HEK293 (cell line): ENCODE data around the gene TTLL10.
A peak's percentile ranks its signal among the peaks of the same experiment; 100 is the strongest.

Experiments used
- CTCF ChIA-PET: fragments of 350-600 bp; formaldehyde crosslinking; extraction: SDS; loops from one replicate; lab custom pipeline; 2021; ENCODE audit warnings: antibody characterized with exemption; lab: Yijun Ruan, JAX
- POLR2A ChIA-PET: fragments of 300-600 bp; formaldehyde crosslinking; extraction: SDS; loops from one replicate; lab custom pipeline; 2020; ENCODE audit warnings: antibody characterized with exemption, inconsistent platforms; lab: Yijun Ruan, JAX
- H3K27ac ChIP-seq: fragments of 200-500 bp; sonication (Bioruptor generic); 2 replicates; pipeline ENCODE4 v1.5.1; 2014; ENCODE audit warnings: low read depth, low read length, control low read depth, inconsistent platforms; ENCODE audit errors: extremely low read depth
- H3K36me3 ChIP-seq, 2 experiments: fragments of 200-500 bp in 1 of 2; sonication (Bioruptor generic) in 1 of 2; 1 replicate in 1 of 2; 2 replicates in 1 of 2; pipeline ENCODE4 v1.5.1; 2014 to 2017; ENCODE audit warnings: inconsistent platforms in 2 of 2, low read length in 2 of 2; ENCODE audit not compliant: control insufficient read depth in 2 of 2, insufficient read depth in 1 of 2
- H3K4me1 ChIP-seq: fragments of 200-500 bp; sonication (Bioruptor generic); 2 replicates; pipeline ENCODE4 v1.5.1; 2014; ENCODE audit warnings: mild to moderate bottlenecking, low read length, inconsistent platforms; ENCODE audit not compliant: control insufficient read depth, insufficient read depth
- H3K4me3 ChIP-seq: 2 replicates; pipeline ENCODE4 v1.5.1; 2011; ENCODE audit warnings: low read depth, mild to moderate bottlenecking, control low read depth, low read length, moderate library complexity
- H3K9me3 ChIP-seq: fragments of 200-500 bp; sonication (Bioruptor generic); 2 replicates; pipeline ENCODE4 v1.5.1; 2014; ENCODE audit warnings: low read depth, low read length, inconsistent platforms; ENCODE audit not compliant: control insufficient read depth, insufficient read depth
- GLIS1 ChIP-seq: fragments of 450-650 bp; formaldehyde crosslinking; IDR thresholded peaks from 2 replicates; pipeline ENCODE4 v1.5.1; 2016; ENCODE audit warnings: missing biosample characterization, missing genetic modification characterization
- GLIS2 ChIP-seq: fragments of 450-650 bp; formaldehyde crosslinking; IDR thresholded peaks from 2 replicates; pipeline ENCODE4 v1.5.1; 2016; ENCODE audit warnings: missing biosample characterization, missing genetic modification characterization
- KLF1 ChIP-seq: fragments of 450-650 bp; formaldehyde crosslinking; IDR thresholded peaks from 2 replicates; pipeline ENCODE4 v1.5.1; 2016; ENCODE audit warnings: missing biosample characterization, missing genetic modification characterization
- KLF8 ChIP-seq: fragments of 450-650 bp; formaldehyde crosslinking; IDR thresholded peaks from 2 replicates; pipeline ENCODE4 v1.5.1; 2016; ENCODE audit warnings: missing biosample characterization, missing genetic modification characterization
- KLF9 ChIP-seq: fragments of 450-650 bp; formaldehyde crosslinking; IDR thresholded peaks from 2 replicates; pipeline ENCODE4 v1.5.1; 2016; ENCODE audit warnings: missing biosample characterization, missing genetic modification characterization, low read depth
- MEIS1 ChIP-seq: sonication (generic); formaldehyde crosslinking; IDR thresholded peaks from 2 replicates; pipeline ENCODE4 v1.8.1; 2022; ENCODE audit warnings: missing genetic modification reagents, mild to moderate bottlenecking, borderline replicate concordance
- SP2 ChIP-seq: fragments of 450-650 bp; formaldehyde crosslinking; IDR thresholded peaks from 2 replicates; pipeline ENCODE4 v1.5.1; 2016; ENCODE audit warnings: missing biosample characterization, missing genetic modification characterization
- ZFP69B ChIP-seq: fragments of 450-650 bp; formaldehyde crosslinking; IDR thresholded peaks from 2 replicates; pipeline ENCODE4 v1.5.1; 2016; ENCODE audit warnings: missing biosample characterization, missing genetic modification characterization
- ZNF132 ChIP-seq: fragments of 450-650 bp; formaldehyde crosslinking; IDR thresholded peaks from 2 replicates; pipeline ENCODE4 v1.5.1; 2017; ENCODE audit warnings: missing biosample characterization, missing genetic modification characterization, borderline replicate concordance
- ZNF2 ChIP-seq: fragments of 450-650 bp; formaldehyde crosslinking; IDR thresholded peaks from 2 replicates; pipeline ENCODE4 v1.5.1; 2016; ENCODE audit warnings: missing biosample characterization, missing genetic modification characterization
- ZNF221 ChIP-seq: fragments of 450-650 bp; formaldehyde crosslinking; IDR thresholded peaks from 2 replicates; pipeline ENCODE4 v1.5.1; 2017; ENCODE audit warnings: missing biosample characterization, missing genetic modification characterization, borderline replicate concordance
- ZNF416 ChIP-seq: fragments of 450-650 bp; formaldehyde crosslinking; IDR thresholded peaks from 2 replicates; pipeline ENCODE4 v1.5.1; 2016; ENCODE audit warnings: missing biosample characterization, missing genetic modification characterization
- ZNF48 ChIP-seq: fragments of 450-650 bp; formaldehyde crosslinking; IDR thresholded peaks from 2 replicates; pipeline ENCODE4 v1.5.1; 2016; ENCODE audit warnings: missing biosample characterization, missing genetic modification characterization
- ZNF530 ChIP-seq: fragments of 450-650 bp; formaldehyde crosslinking; IDR thresholded peaks from 2 replicates; pipeline ENCODE4 v1.5.1; 2016; ENCODE audit warnings: low read depth, missing biosample characterization, missing genetic modification characterization
- ZNF658 ChIP-seq: fragments of 450-650 bp; formaldehyde crosslinking; IDR thresholded peaks from 2 replicates; pipeline ENCODE4; 2016; ENCODE audit warnings: missing biosample characterization, missing genetic modification characterization
- ZNF76 ChIP-seq: fragments of 450-650 bp; formaldehyde crosslinking; IDR thresholded peaks from 2 replicates; pipeline ENCODE4; 2016; ENCODE audit warnings: low read depth, missing biosample characterization, missing genetic modification characterization, borderline replicate concordance
- ZNF777 ChIP-seq: fragments of 450-650 bp; formaldehyde crosslinking; IDR thresholded peaks from 2 replicates; pipeline ENCODE4 v1.5.1; 2017; ENCODE audit warnings: missing biosample characterization, missing genetic modification characterization, borderline replicate concordance
- TF ChIP-seq, protein P1 (sequence below): fragments of 450-650 bp; formaldehyde crosslinking; IDR thresholded peaks from 2 replicates; pipeline ENCODE4 v1.5.1; 2016; ENCODE audit warnings: missing biosample characterization, missing genetic modification characterization
- TF ChIP-seq, protein P2 (sequence below): fragments of 450-650 bp; formaldehyde crosslinking; IDR thresholded peaks from 2 replicates; pipeline ENCODE4 v1.5.1; 2017; ENCODE audit warnings: missing biosample characterization, missing genetic modification characterization

Gene TTLL10

DNA sequence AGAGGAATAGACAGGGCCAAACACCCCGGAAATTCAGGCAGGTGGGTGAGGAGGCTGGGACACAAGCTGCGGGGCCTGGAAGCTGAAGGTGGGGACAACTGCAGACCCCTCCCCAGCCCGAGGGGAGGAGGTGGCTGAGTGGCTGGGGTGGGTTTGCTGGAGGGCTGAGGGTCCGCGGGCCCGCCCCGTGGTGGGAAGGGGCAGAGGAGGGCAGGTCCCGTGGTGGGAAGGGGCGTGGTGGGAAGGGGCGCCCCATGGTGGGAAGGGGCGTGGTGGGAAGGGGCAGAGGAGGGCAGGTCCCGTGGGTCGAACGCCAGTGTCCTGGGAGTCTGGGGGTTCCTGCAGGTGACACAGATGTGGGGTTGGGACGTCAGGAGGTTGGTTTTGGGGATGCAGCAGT lies 24.3 kb upstream of the TTLL10 start:
- no peaks in the 10 kb centered on the region for H3K36me3 ChIP-seq
- POLR2A ChIA-PET = no interaction called here
- no peaks in the 10 kb centered on the region for H3K4me1 ChIP-seq
- no peaks in the 10 kb centered on the region for H3K9me3 ChIP-seq
- CTCF ChIA-PET = no interaction called here
- 0 out of 2 replicates have a peak, but pooled peaks have one; percentile 23 for TF ChIP-seq KLF9
- peak; percentile 36; the same call in 1 of the 2 replicates for TF ChIP-seq KLF1
- TF ChIP-seq SP2 (tag by site-specific recombination) = 0 out of 2 replicates have a peak, but pooled peaks have one; percentile 9
- TF ChIP-seq KLF8 (tag by site-specific recombination) = peak; percentile 50; the same call in 1 of the 2 replicates
- no peak for TF ChIP-seq ZNF221 (tag by site-specific recombination)
- TF ChIP-seq, protein P1, sequence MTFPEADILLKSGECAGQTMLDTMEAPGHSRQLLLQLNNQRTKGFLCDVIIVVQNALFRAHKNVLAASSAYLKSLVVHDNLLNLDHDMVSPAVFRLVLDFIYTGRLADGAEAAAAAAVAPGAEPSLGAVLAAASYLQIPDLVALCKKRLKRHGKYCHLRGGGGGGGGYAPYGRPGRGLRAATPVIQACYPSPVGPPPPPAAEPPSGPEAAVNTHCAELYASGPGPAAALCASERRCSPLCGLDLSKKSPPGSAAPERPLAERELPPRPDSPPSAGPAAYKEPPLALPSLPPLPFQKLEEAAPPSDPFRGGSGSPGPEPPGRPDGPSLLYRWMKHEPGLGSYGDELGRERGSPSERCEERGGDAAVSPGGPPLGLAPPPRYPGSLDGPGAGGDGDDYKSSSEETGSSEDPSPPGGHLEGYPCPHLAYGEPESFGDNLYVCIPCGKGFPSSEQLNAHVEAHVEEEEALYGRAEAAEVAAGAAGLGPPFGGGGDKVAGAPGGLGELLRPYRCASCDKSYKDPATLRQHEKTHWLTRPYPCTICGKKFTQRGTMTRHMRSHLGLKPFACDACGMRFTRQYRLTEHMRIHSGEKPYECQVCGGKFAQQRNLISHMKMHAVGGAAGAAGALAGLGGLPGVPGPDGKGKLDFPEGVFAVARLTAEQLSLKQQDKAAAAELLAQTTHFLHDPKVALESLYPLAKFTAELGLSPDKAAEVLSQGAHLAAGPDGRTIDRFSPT (tag by site-specific recombination) = no peak
- no peak overlapping the region for H3K4me3 ChIP-seq
- H3K27ac ChIP-seq = no peak overlapping the region

DNA sequence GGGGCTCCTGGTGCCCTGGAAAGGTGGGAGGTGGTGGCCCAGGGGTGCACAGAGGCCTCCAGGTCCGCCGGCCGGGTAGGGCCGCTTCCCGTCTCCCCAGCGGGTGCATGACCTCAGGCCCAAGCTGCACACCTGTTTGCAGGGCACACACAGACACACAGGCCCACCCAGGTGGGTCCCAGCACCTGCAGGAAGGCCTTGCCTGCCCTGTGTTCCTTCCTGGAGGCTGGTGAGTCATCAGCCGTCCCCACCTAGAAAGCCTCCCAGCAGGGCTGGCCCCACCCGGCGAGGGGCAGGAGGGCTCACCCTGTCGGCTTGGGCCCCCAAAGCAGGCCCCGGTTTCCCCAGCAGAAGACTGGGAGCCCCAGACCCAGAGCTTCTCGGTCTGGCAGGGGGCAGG lies 23.6 kb upstream of the TTLL10 start:
- POLR2A ChIA-PET = interaction anchor here (0.6 kb wide), 1 partner anchor 91 kb away, joined by 3 read pairs; no protein-coding TSS in a partner anchor
- CTCF ChIA-PET = no interaction called here
- Histone ChIP-seq H3K9me3 (no peaks in the 10 kb centered on the region), H3K36me3 (no peaks in the 10 kb centered on the region), H3K4me1 (no peaks in the 10 kb centered on the region), H3K27ac (no peak overlapping the region), H3K4me3 (no peak overlapping the region)
- TF ChIP-seq KLF1 (peak; percentile 68), ZNF416 (tag by site-specific recombination) (no peak), ZNF658 (tag by site-specific recombination) (no peak), GLIS1 (tag by site-specific recombination) (peak; percentile 37; the same call in 1 of the 2 replicates), ZNF48 (tag by site-specific recombination) (no peak), GLIS2 (tag by site-specific recombination) (peak; percentile 18; the same call in 1 of the 2 replicates), KLF8 (tag by site-specific recombination) (no peak), ZNF2 (no peak), MEIS1 (CRISPR knock-in tag) (no peak), ZFP69B (tag by site-specific recombination) (0 out of 2 replicates have a peak, but pooled peaks have one; percentile 41)

DNA sequence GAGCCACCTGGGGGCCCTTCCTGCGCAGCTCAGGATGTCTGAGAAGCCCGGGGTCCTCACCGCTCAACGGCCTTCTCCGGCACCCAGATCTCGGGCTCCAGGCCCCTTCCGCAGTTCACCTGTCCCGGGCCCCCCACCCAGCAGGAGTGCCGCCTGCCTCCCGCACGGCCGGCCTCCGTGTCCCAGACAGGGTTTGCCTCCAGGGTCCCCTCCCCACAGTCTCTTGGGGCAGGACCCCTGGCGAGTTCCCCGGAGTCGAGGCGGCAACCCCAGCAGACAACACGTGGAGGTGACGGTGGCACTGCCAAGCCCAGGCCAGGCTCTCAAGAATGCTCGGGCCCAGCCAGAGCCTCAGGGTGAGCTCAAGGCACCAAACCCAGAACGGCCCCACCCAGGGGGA lies 22.4 kb upstream of the TTLL10 start:
- POLR2A ChIA-PET = no interaction called here

More for the DNA sequence above, 22.4 kb upstream of the TTLL10 start:
- H3K9me3 ChIP-seq = no peaks in the 10 kb centered on the region
- CTCF ChIA-PET = no interaction called here
- no peaks in the 10 kb centered on the region for H3K4me1 ChIP-seq
- H3K4me3 ChIP-seq = no peak overlapping the region
- H3K36me3 ChIP-seq = no peaks in the 10 kb centered on the region
- TF ChIP-seq ZNF132 (tag by site-specific recombination) (no peak), ZNF777 (tag by site-specific recombination) (no peak), ZNF530 (tag by site-specific recombination) (no peak), ZNF76 (tag by site-specific recombination) (no peak)
- TF ChIP-seq, protein P2, sequence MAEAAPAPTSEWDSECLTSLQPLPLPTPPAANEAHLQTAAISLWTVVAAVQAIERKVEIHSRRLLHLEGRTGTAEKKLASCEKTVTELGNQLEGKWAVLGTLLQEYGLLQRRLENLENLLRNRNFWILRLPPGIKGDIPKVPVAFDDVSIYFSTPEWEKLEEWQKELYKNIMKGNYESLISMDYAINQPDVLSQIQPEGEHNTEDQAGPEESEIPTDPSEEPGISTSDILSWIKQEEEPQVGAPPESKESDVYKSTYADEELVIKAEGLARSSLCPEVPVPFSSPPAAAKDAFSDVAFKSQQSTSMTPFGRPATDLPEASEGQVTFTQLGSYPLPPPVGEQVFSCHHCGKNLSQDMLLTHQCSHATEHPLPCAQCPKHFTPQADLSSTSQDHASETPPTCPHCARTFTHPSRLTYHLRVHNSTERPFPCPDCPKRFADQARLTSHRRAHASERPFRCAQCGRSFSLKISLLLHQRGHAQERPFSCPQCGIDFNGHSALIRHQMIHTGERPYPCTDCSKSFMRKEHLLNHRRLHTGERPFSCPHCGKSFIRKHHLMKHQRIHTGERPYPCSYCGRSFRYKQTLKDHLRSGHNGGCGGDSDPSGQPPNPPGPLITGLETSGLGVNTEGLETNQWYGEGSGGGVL (tag by site-specific recombination) = no peak
- TF ChIP-seq, all 188 proteins: peak for 0
- no peak overlapping the region for H3K27ac ChIP-seq
